GM19193 (cell line): Measurements from ENCODE around the gene TRMO.

Source experiments
- POLR2A ChIP-seq: IDR thresholded peaks from 4 replicates; pipeline ENCODE4 v1.6.1; 2011; ENCODE audit not compliant: insufficient read depth, insufficient read length; ENCODE audit errors: extremely low read depth

Gene TRMO

DNA sequence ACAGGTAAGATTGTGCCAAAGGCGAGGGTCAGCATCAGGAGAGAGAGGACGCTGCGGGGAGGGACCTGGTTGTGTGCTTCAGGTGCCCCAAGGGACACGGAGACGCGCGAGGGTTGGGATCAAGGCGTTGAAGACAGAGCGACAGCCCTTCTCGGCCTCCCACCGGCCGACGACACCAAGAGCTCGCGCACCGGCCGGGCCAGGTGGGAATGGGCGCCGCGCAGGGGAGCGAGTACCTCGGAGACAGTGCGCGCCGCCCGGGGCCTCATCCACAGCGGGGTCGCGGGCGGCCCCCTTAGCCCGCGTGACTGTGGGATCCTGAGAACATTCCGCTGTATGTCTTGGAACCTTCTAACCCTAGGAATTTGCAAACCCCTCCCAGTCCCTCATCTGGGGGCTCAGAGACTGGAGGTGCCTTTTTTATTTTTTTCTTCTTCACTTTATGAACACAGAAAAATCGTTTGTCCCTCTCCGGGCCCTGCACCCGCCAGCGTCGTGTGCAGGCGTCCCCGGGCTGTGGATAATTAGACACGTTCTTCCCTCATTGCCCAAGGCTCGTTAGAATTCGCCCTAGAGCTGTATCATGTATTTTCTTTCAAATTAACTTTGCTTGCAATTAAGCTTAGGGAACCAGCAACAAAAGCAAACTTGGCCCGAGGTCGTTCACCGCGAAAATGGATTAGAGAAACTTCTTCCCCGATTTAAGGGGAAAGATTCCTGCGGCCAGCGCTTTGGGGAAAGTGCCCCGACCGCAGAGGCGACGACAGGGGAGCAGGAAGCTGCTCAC lies 64.5 kb downstream of the TRMO start:
- no peak for TF ChIP-seq POLR2A

DNA sequence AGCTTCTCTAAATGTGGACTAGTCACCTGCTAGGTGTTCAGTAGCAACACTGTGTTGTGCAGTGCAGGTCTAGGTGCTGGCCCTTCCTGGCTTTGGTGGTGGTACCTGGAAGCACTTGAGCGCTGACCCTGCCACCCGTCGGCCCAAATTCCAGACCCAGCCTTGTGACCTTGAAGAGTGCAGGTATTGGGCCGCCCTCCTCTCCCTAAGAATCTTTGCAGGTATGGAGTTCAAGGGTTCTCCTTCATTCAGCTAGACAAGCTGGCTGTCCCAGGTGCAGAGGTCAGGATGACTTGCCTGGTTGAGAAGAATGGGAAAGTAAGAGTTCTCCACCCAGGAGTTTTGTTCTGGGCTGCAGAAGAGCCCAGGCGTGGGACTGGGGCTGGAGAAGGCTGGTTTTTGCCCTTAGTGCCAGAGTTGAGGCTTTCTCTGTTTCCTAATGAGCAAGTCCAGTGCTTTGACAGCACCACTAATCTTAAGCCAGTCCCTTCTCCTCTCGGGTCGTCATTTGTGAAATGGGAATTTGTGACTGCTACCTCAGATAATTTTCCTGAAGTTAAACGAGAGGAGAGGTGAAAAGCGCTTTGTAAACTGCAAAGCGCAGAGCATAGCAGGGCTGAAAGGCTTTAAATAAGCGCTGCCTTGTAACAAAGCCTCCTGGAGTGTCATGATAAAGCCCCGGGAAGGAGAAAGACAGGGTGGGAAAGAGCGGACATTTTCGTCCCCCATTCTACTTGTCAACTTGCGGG lies 65.3 kb downstream of the TRMO start:
- no peak for TF ChIP-seq POLR2A

DNA sequence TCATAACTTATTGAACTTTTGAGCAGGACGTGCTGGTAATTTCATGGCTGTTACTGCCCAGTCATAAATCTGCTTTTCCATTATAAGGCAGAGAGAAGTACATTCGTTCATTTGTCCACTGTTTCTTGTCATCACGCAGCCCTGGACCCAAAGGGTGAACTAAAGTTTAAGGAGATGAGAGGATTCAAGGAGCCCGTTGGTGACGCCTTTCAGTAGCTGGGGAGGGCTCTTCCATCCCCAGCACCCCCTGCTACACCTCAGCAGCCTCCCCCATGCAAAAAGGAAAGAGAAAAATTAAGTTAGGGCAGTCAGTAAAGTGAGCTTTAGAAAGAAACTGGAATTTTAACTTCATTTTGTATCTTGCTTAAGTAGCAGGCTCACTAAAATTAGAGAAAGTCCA lies 66.4 kb downstream of the TRMO start:
- no peak for TF ChIP-seq POLR2A

DNA sequence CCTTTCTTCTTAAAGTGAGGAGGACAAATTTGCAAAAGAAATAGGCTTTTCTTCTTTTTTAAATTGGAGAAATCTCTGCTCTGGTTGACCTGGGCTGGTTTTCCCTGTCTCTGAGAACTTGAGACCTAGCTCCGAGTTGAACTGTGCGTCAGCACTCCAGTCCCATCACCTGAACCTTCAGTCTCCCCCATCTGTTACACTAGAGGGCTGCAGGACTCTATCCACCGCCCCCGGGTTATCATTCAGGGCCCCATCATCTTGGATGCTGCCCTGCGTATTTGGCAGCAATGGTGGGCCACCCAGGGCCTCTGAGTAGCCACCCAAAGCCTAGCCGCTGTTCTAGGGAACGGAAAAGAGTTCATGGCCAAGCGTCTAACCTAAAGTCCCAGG lies 66.8 kb downstream of the TRMO start:
- no peak for TF ChIP-seq POLR2A

DNA sequence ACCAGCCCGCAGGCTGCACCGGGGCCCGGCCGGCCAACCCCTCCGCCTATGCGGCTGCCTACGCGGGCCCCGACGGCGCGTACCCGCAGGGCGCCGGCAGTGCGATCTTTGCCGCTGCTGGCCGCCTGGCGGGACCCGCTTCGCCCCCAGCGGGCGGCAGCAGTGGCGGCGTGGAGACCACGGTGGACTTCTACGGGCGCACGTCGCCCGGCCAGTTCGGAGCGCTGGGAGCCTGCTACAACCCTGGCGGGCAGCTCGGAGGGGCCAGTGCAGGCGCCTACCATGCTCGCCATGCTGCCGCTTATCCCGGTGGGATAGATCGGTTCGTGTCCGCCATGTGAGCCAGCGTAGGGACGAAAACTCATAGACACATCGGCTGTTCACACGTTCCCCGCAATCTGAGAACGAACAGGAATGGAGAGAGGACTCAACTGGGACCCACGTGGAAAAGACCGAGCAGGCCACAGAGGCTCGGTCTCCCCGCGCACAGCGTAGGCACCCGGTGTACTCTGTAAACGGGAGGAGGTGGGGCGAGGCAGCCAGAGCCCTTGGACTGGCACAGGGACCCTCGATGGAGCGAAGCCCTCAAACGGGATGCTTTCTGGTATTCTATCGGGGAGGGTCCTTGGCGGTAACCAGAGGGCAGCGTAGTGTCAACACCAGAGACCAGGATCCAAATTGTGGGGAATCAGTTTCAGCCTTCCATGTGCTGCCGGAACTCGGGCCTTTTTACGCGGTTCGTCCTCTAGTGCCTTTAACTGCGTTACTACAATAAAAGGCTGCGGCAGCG lies 67.4 kb downstream of the TRMO start:
- no peak for TF ChIP-seq POLR2A
